ENCODE measurements around the gene SOX1.

SOX1 gene

DNA sequence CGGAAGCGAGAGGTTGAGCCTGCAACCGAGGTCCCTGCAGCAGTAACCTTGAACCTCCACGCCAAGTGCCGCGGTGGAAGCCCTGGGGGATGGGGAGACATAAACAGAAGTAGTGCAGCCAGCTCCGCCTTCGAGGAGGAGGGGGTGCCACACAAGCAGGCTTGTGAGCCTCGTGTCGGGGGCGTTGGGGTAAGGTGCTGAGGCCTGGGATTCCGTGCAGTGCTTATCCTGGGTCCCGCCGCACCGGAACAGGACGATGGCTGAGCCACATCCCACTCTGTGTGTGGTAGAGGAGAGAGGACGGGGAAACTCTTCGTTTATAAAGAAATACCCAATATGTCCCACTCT, 51.0 kb downstream of the SOX1 start:
- Histone ChIP-seq H3K4me3 (ENCODE audit: low read depth, low read length) (no peak overlapping the region), H3K27ac (ENCODE audit: extremely low read depth, low read depth, low read length) (no peak overlapping the region), H3K4me1 (ENCODE audit: control insufficient read depth, insufficient read depth, low read length) (no peaks in the 10 kb centered on the region), H3K36me3 (ENCODE audit: control insufficient read depth in 2 of 2, insufficient read depth in 1 of 2, low read length in 2 of 2) (no peaks in the 10 kb centered on the region), H3K9me3 (ENCODE audit: control insufficient read depth, insufficient read depth, low read depth, low read length) (no peaks in the 10 kb centered on the region)
- POLR2A ChIA-PET: no interaction called here
- CTCF ChIA-PET: no interaction called here
- TF ChIP-seq ZNF138 (tag by site-specific recombination; IDR thresholded peaks at IDR 0.05; ENCODE audit: borderline replicate concordance) (no peak), RBAK (tag by site-specific recombination; IDR thresholded peaks at IDR 0.05) (no peak), ZNF146 (tag by site-specific recombination; IDR thresholded peaks at IDR 0.05) (no peak), ZNF548 (tag by site-specific recombination; IDR thresholded peaks at IDR 0.05) (no peak), ZNF155 (tag by site-specific recombination; IDR thresholded peaks at IDR 0.05) (no peak), YY2 (tag by site-specific recombination; IDR thresholded peaks at IDR 0.05) (no peak), MZF1 (tag by site-specific recombination; IDR thresholded peaks at IDR 0.05; ENCODE audit: borderline replicate concordance) (no peak), ZBTB20 (tag by site-specific recombination; IDR thresholded peaks at IDR 0.05) (no peak), ZBTB17 (tag by site-specific recombination; IDR thresholded peaks at IDR 0.05) (no peak), ZNF302 (tag by site-specific recombination; IDR thresholded peaks at IDR 0.05; ENCODE audit: low read depth) (no peak), ZNF510 (tag by site-specific recombination; IDR thresholded peaks at IDR 0.05; ENCODE audit: insufficient replicate concordance) (no peak), ZNF530 (tag by site-specific recombination; IDR thresholded peaks at IDR 0.05; ENCODE audit: low read depth) (no peak)
- TF ChIP-seq, protein P1, sequence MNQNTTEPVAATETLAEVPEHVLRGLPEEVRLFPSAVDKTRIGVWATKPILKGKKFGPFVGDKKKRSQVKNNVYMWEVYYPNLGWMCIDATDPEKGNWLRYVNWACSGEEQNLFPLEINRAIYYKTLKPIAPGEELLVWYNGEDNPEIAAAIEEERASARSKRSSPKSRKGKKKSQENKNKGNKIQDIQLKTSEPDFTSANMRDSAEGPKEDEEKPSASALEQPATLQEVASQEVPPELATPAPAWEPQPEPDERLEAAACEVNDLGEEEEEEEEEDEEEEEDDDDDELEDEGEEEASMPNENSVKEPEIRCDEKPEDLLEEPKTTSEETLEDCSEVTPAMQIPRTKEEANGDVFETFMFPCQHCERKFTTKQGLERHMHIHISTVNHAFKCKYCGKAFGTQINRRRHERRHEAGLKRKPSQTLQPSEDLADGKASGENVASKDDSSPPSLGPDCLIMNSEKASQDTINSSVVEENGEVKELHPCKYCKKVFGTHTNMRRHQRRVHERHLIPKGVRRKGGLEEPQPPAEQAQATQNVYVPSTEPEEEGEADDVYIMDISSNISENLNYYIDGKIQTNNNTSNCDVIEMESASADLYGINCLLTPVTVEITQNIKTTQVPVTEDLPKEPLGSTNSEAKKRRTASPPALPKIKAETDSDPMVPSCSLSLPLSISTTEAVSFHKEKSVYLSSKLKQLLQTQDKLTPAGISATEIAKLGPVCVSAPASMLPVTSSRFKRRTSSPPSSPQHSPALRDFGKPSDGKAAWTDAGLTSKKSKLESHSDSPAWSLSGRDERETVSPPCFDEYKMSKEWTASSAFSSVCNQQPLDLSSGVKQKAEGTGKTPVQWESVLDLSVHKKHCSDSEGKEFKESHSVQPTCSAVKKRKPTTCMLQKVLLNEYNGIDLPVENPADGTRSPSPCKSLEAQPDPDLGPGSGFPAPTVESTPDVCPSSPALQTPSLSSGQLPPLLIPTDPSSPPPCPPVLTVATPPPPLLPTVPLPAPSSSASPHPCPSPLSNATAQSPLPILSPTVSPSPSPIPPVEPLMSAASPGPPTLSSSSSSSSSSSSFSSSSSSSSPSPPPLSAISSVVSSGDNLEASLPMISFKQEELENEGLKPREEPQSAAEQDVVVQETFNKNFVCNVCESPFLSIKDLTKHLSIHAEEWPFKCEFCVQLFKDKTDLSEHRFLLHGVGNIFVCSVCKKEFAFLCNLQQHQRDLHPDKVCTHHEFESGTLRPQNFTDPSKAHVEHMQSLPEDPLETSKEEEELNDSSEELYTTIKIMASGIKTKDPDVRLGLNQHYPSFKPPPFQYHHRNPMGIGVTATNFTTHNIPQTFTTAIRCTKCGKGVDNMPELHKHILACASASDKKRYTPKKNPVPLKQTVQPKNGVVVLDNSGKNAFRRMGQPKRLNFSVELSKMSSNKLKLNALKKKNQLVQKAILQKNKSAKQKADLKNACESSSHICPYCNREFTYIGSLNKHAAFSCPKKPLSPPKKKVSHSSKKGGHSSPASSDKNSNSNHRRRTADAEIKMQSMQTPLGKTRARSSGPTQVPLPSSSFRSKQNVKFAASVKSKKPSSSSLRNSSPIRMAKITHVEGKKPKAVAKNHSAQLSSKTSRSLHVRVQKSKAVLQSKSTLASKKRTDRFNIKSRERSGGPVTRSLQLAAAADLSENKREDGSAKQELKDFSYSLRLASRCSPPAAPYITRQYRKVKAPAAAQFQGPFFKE (tag by site-specific recombination; IDR thresholded peaks at IDR 0.05; ENCODE audit: borderline replicate concordance): no peak
- TF ChIP-seq, protein P2, sequence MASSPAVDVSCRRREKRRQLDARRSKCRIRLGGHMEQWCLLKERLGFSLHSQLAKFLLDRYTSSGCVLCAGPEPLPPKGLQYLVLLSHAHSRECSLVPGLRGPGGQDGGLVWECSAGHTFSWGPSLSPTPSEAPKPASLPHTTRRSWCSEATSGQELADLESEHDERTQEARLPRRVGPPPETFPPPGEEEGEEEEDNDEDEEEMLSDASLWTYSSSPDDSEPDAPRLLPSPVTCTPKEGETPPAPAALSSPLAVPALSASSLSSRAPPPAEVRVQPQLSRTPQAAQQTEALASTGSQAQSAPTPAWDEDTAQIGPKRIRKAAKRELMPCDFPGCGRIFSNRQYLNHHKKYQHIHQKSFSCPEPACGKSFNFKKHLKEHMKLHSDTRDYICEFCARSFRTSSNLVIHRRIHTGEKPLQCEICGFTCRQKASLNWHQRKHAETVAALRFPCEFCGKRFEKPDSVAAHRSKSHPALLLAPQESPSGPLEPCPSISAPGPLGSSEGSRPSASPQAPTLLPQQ (tag by site-specific recombination; IDR thresholded peaks at IDR 0.05): no peak
- TF ChIP-seq, protein P3, sequence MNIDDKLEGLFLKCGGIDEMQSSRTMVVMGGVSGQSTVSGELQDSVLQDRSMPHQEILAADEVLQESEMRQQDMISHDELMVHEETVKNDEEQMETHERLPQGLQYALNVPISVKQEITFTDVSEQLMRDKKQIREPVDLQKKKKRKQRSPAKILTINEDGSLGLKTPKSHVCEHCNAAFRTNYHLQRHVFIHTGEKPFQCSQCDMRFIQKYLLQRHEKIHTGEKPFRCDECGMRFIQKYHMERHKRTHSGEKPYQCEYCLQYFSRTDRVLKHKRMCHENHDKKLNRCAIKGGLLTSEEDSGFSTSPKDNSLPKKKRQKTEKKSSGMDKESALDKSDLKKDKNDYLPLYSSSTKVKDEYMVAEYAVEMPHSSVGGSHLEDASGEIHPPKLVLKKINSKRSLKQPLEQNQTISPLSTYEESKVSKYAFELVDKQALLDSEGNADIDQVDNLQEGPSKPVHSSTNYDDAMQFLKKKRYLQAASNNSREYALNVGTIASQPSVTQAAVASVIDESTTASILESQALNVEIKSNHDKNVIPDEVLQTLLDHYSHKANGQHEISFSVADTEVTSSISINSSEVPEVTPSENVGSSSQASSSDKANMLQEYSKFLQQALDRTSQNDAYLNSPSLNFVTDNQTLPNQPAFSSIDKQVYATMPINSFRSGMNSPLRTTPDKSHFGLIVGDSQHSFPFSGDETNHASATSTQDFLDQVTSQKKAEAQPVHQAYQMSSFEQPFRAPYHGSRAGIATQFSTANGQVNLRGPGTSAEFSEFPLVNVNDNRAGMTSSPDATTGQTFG (tag by site-specific recombination; IDR thresholded peaks at IDR 0.05; ENCODE audit: borderline replicate concordance): no peak

DNA sequence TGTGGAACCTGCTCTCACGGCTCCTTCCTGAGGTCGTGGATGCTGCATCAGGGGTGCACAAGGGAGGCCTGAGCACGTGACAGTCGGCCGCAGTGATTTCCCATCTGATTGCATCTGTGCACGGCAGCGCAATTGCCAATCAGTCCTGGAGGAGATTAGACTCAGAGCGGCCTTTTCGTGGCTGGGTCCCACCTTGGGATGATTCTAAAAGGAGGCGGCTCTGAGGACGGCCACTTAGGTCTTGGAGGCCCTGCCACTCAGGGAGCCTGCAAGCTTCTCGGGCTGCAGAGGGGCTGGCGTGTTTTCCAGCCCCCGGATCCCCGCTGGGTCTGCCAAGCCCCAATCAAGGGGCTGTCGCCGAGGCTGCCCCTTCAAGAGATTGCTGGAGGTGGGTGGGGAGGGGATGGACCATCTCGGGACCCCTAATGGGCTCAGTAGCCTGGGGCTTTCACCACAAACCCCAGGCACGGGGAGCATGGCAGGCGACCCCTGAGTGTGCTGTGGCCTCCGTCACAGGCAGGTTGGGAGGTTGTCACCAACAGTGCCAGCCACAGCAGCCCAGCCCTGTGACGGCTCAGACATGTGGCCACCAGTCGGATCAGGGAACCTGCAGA, 51.6 kb downstream of the SOX1 start:
- H3K27ac ChIP-seq (ENCODE audit: extremely low read depth, low read depth, low read length): no peak overlapping the region
- ChIA-PET POLR2A (no interaction called here), CTCF (no interaction called here)
- H3K9me3 ChIP-seq (ENCODE audit: control insufficient read depth, insufficient read depth, low read depth, low read length): no peaks in the 10 kb centered on the region
- H3K4me1 ChIP-seq (ENCODE audit: control insufficient read depth, insufficient read depth, low read length): no peaks in the 10 kb centered on the region
- no peaks in the 10 kb centered on the region for H3K36me3 ChIP-seq (ENCODE audit: control insufficient read depth in 2 of 2, insufficient read depth in 1 of 2, low read length in 2 of 2)
- TF ChIP-seq EGR2 (tag by site-specific recombination; IDR thresholded peaks at IDR 0.05; ENCODE audit: low read depth) (no peak), ZNF311 (tag by site-specific recombination; IDR thresholded peaks at IDR 0.05; ENCODE audit: borderline replicate concordance) (no peak), ZNF473 (tag by site-specific recombination; IDR thresholded peaks at IDR 0.05) (no peak), KLF8 (tag by site-specific recombination; IDR thresholded peaks at IDR 0.05) (no peak)
- TF ChIP-seq, protein P3 (tag by site-specific recombination; IDR thresholded peaks at IDR 0.05; ENCODE audit: borderline replicate concordance): no peak
- H3K4me3 ChIP-seq (ENCODE audit: low read depth, low read length): no peak overlapping the region
